Activated T-helper 2 cell treated with anti-CD3 and anti-CD28 coated beads, Interferon-gamma antibody, Interleukin-2, Interleukin-4, amounts not matched to agents 10 μg/mL and 5 μg/mL and 100 μg/mL, durations not matched to agents 14 hours and 24 hours and 36 hours (primary cell): ENCODE data around the gene GFRA1. TPM values are rescaled to one million over a fixed set of nuclear protein-coding genes. Genes with fewer than 3 reads are reported as not detected.

Experiments used
- DNase-seq: peaks from one replicate; pipeline ENCODE4 v3.0.0; 2021; ENCODE audit warnings: low spot score
- H3K27ac Mint-ChIP-seq: one replicate; pipeline ENCODE4 v1.8.0; 2021; ENCODE audit warnings: mixed read lengths
- H3K27me3 Mint-ChIP-seq: one replicate; pipeline ENCODE4 v1.8.0; 2021; ENCODE audit warnings: low read depth, mixed read lengths
- H3K36me3 Mint-ChIP-seq: one replicate; pipeline ENCODE4 v1.8.0; 2021; ENCODE audit warnings: low read depth, mixed read lengths
- H3K4me1 Mint-ChIP-seq: one replicate; pipeline ENCODE4 v1.8.0; 2021; ENCODE audit warnings: low read depth, mixed read lengths
- H3K4me3 Mint-ChIP-seq: one replicate; pipeline ENCODE4 v1.8.0; 2021; ENCODE audit warnings: low read depth, mild to moderate bottlenecking, moderate library complexity, mixed read lengths
- H3K9me3 Mint-ChIP-seq: one replicate; pipeline ENCODE4 v1.8.0; 2021; ENCODE audit warnings: mixed read lengths
- intact Hi-C: fragments of 100-400 bp; cut with micrococcal nuclease; formaldehyde crosslinking; loops from one replicate; pipeline ENCODE4 v1.15.1; 2023
- total RNA-seq: library from RNA; stranded (reverse); gene quantifications from 2 replicates; pipeline ENCODE4 v1.2.3, GENCODE V29; 2022

GFRA1 gene
- total RNA-seq, 1 donor from 2014 or later, result not detected

DNA sequence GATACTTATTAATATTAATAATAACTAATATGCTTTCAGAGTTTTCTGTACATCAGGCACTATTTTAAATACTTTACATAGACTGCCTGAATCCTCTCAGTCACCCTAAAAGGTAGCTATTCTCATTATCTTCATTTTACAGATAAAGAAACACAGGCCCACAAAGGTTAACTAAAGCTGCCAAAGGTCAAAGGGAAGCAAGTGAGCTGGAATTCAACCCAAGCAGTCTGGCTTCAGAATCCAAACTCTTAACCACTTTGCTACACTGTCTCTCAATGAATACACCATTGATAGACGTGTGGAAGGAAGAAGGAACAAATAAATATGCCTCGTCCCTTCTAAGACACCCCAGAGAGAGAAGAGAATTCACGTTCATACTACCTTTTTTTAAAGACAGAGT, 52.0 kb downstream of the GFRA1 start:
- no peak for DNase-seq
- Mint-ChIP-seq H3K4me1 (no peaks in the 10 kb centered on the region), H3K4me3 (no peak overlapping the region), H3K27me3 (no peaks in the 10 kb centered on the region), H3K27ac (no peak overlapping the region), H3K36me3 (no peaks in the 10 kb centered on the region), H3K9me3 (no peaks in the 10 kb centered on the region)
- intact Hi-C loops, result no loop called here

- no peaks in the 10 kb centered on the region for H3K27me3 Mint-ChIP-seq
- H3K36me3 Mint-ChIP-seq, result no peaks in the 10 kb centered on the region
- intact Hi-C loops, result no loop called here
- no peaks in the 10 kb centered on the region for H3K9me3 Mint-ChIP-seq
- H3K4me1 Mint-ChIP-seq, result no peaks in the 10 kb centered on the region
- no peak for DNase-seq
- H3K27ac Mint-ChIP-seq, result no peak overlapping the region
- no peak overlapping the region for H3K4me3 Mint-ChIP-seq
Observed at GRCh38 chr10:116216676-116217075, 56.3 kb downstream of the GFRA1 start.

GRCh38 chr10:116215651-116216050, 57.4 kb downstream of the GFRA1 start:
- intact Hi-C loops, result no loop called here
- DNase-seq, result no peak
- Mint-ChIP-seq H3K36me3 (no peaks in the 10 kb centered on the region), H3K27me3 (no peaks in the 10 kb centered on the region), H3K4me1 (no peaks in the 10 kb centered on the region), H3K4me3 (no peak overlapping the region), H3K9me3 (no peaks in the 10 kb centered on the region), H3K27ac (no peak overlapping the region)

DNA sequence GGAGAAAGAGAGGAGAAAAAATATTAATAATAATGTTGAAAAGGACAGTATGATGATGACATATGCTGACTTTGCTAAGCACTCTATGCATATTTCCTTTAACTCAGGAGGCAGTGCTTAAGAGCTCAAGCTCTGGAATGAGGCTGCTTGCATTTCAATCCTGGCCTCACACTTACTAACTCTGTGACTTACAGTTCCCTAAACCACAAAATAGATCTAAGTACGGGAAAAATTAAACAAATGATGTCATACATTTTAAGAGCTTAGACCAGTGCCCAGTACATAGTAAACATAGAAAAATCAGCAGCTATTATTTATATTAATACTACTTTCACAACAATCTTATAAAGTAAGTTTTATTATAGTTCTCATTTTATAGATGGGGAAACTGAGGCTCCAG, 61.3 kb downstream of the GFRA1 start:
- H3K27me3 Mint-ChIP-seq, result no peaks in the 10 kb centered on the region
- intact Hi-C loops, result no loop called here
- no peak overlapping the region for H3K27ac Mint-ChIP-seq
- H3K4me3 Mint-ChIP-seq, result no peak overlapping the region
- no peaks in the 10 kb centered on the region for H3K36me3 Mint-ChIP-seq
- H3K9me3 Mint-ChIP-seq, result no peaks in the 10 kb centered on the region
- no peak for DNase-seq
- no peaks in the 10 kb centered on the region for H3K4me1 Mint-ChIP-seq

- DNase-seq, result no peak
- no peaks in the 10 kb centered on the region for H3K9me3 Mint-ChIP-seq
- H3K27me3 Mint-ChIP-seq, result no peaks in the 10 kb centered on the region
- no peaks in the 10 kb centered on the region for H3K4me1 Mint-ChIP-seq
- H3K27ac Mint-ChIP-seq, result no peak overlapping the region
- H3K36me3 Mint-ChIP-seq, result no peaks in the 10 kb centered on the region
- no peak overlapping the region for H3K4me3 Mint-ChIP-seq
- intact Hi-C loops, result no loop called here
Observed at GRCh38 chr10:116210588-116211346, 62.2 kb downstream of the GFRA1 start.

DNA sequence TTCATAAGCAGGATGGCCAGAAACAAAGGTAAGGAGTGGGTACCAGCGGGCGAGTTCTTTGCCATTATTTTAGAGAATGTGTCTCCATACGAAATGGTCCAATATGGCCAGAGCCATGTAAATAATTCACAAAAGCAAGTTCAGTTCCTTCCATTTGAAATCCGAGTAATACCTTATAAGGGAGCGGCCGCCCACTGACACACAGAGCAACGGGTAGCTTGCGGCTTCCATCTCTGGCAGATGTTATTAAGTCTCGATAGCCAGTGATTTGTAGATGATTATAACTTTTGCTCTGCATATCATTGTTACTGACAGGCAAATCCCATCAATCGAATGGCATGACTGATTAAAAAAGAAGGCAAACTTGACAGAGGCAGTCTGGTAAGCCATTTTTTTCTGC, 63.2 kb downstream of the GFRA1 start:
- Mint-ChIP-seq H3K36me3 (no peaks in the 10 kb centered on the region), H3K4me1 (no peaks in the 10 kb centered on the region), H3K27ac (no peak overlapping the region), H3K27me3 (no peaks in the 10 kb centered on the region), H3K9me3 (no peaks in the 10 kb centered on the region), H3K4me3 (no peak overlapping the region)
- DNase-seq, result no peak
- intact Hi-C loops, result no loop called here

- Mint-ChIP-seq H3K9me3 (no peaks in the 10 kb centered on the region), H3K27ac (no peak overlapping the region), H3K4me3 (no peak overlapping the region), H3K4me1 (no peaks in the 10 kb centered on the region), H3K36me3 (no peaks in the 10 kb centered on the region), H3K27me3 (no peaks in the 10 kb centered on the region)
- no peak for DNase-seq
- intact Hi-C loops, result no loop called here
Observed at GRCh38 chr10:116208956-116209567, 63.9 kb downstream of the GFRA1 start.

DNA sequence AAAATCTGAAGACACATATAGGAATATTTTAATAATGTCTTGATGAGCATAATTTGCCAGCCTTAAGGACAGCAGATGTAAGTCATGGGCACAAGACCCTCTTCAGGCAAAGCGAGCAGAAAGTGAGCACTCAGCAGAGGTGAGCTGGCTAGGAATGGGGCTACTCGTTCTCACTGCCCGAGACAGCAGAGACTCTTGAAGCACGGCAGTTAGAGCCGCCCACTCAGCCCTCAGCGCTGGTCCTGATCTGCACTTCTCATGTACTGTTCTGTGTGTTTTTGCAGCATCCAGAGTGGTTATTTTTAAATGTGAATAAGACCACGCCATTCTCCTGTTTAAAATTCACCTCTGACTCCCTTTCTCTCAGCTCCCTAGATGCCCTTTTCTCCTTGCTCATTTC, 65.3 kb downstream of the GFRA1 start:
- no peak for DNase-seq
- H3K27me3 Mint-ChIP-seq, result no peaks in the 10 kb centered on the region
- H3K4me3 Mint-ChIP-seq, result no peak overlapping the region
- H3K9me3 Mint-ChIP-seq, result no peaks in the 10 kb centered on the region
- intact Hi-C loops, result no loop called here
- no peaks in the 10 kb centered on the region for H3K36me3 Mint-ChIP-seq
- H3K4me1 Mint-ChIP-seq, result no peaks in the 10 kb centered on the region
- H3K27ac Mint-ChIP-seq, result no peak overlapping the region

DNA sequence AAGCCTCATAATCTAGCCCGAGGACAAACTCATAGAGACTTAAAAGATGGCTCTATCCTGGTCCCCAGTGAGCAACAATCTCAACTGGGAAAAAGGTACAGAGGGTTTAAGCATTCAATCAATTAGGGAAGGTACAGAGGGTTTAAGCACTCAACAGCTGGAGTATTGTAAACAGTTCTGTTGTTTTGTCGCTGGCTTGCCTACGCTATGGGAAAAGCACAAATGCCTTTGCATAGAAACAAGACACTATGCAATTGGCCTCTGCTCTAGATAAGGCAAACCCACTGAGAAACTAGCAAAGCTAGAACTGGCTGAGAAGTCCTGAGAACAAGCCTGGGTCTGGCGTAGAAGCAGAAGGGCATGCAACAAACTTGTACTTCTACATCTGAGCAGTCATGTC, 69.3 kb downstream of the GFRA1 start:
- no peaks in the 10 kb centered on the region for H3K4me1 Mint-ChIP-seq
- no peaks in the 10 kb centered on the region for H3K36me3 Mint-ChIP-seq
- no peaks in the 10 kb centered on the region for H3K9me3 Mint-ChIP-seq
- H3K4me3 Mint-ChIP-seq, result no peak overlapping the region
- H3K27ac Mint-ChIP-seq, result no peak overlapping the region
- H3K27me3 Mint-ChIP-seq, result no peaks in the 10 kb centered on the region
- intact Hi-C loops, result no loop called here
- no peak for DNase-seq

GRCh38 chr10:116201670-116202430, 71.2 kb downstream of the GFRA1 start:
- no peak overlapping the region for H3K4me3 Mint-ChIP-seq
- no peaks in the 10 kb centered on the region for H3K27me3 Mint-ChIP-seq
- no peak overlapping the region for H3K27ac Mint-ChIP-seq
- intact Hi-C loops, result no loop called here
- no peaks in the 10 kb centered on the region for H3K4me1 Mint-ChIP-seq
- no peak for DNase-seq
- no peaks in the 10 kb centered on the region for H3K36me3 Mint-ChIP-seq
- H3K9me3 Mint-ChIP-seq, result no peaks in the 10 kb centered on the region

DNA sequence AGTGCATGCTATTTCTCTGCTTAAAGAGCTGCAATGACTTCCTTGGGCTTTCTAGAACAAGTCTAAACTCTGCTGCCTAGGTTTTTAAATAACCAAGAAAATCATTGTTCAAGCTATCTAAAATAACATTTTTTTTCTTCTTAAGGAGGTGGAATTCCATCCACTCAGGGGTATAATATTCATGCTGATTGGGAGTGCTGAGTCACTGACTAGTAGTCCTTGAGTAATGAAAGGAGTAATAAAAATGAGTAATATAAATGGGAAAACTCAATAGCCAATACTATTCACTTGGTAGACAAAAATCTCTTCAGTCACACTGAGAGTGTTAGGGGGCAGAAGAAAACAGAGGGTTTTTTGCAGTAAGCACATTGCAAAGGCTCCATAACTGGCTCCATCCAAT, 72.0 kb downstream of the GFRA1 start:
- H3K4me1 Mint-ChIP-seq, result no peaks in the 10 kb centered on the region

GRCh38 chr10:116198676-116199035, 74.3 kb downstream of the GFRA1 start:
- Mint-ChIP-seq H3K27me3 (no peaks in the 10 kb centered on the region), H3K36me3 (no peaks in the 10 kb centered on the region), H3K4me3 (no peak overlapping the region), H3K4me1 (no peaks in the 10 kb centered on the region), H3K9me3 (no peaks in the 10 kb centered on the region), H3K27ac (no peak overlapping the region)
- no peak for DNase-seq
- intact Hi-C loops, result no loop called here

More for the DNA sequence above, 72.0 kb downstream of the GFRA1 start:
- no peak for DNase-seq
- H3K27ac Mint-ChIP-seq, result no peak overlapping the region
- intact Hi-C loops, result no loop called here
- H3K36me3 Mint-ChIP-seq, result no peaks in the 10 kb centered on the region
- no peaks in the 10 kb centered on the region for H3K27me3 Mint-ChIP-seq
- no peaks in the 10 kb centered on the region for H3K9me3 Mint-ChIP-seq
- no peak overlapping the region for H3K4me3 Mint-ChIP-seq

GRCh38 chr10:116197946-116198675, 74.9 kb downstream of the GFRA1 start:
- Mint-ChIP-seq H3K4me1 (no peaks in the 10 kb centered on the region), H3K36me3 (no peaks in the 10 kb centered on the region), H3K9me3 (no peaks in the 10 kb centered on the region), H3K4me3 (no peak overlapping the region), H3K27me3 (no peaks in the 10 kb centered on the region), H3K27ac (no peak overlapping the region)
- intact Hi-C loops, result no loop called here
- DNase-seq, result no peak
